Measurements from ENCODE around the gene ZGPAT.
"Not testable (repeated sequence)": the region's sequence is repeated elsewhere in the genome, so short reads cannot be mapped to it uniquely, and the experiment has no call there.

Gene ZGPAT, protein sequence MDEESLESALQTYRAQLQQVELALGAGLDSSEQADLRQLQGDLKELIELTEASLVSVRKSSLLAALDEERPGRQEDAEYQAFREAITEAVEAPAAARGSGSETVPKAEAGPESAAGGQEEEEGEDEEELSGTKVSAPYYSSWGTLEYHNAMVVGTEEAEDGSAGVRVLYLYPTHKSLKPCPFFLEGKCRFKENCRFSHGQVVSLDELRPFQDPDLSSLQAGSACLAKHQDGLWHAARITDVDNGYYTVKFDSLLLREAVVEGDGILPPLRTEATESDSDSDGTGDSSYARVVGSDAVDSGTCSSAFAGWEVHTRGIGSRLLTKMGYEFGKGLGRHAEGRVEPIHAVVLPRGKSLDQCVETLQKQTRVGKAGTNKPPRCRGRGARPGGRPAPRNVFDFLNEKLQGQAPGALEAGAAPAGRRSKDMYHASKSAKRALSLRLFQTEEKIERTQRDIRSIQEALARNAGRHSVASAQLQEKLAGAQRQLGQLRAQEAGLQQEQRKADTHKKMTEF

DNA sequence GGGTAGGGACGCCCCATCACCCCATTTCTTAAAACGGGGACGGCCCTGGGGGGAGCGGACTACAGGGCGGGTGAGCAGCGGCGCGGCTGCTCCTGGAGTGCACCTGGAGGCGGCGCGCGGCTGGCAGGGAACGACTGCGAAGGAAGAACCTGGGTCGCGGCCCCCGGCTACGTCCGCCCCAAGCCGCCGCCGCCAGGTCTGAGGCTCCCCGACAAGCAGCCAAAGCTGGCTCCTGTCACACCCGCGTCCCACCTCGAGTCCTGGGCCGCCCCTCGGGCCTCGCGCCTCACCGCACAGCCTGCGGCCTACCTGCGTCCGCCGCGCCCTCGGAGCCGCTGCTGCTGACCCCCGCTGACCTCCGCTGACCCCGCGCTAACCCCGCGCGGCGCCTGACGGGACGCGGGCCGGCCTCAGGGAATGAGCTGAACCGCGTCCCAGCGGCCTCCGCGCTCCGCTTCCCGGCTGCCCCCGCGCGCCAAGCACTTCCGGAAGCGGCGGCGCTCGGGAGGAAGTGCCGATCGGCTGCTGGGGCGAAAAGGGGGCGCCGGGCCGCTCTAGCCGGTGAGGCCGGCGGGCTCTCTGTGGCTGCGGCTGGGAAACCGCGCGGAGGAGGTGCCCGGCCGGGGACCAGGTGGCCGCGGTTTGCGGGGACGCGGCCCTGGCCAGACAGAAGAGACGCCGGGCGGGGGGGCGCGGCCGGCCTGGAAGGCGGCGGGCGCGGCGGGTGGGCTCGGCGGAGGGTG, at the start of gene ZGPAT, which contains the start of gene ARFRP1:
TSS of gene ZGPAT (plus strand) at position 482 of the 743 bp plus-strand sequence. CDS start 542 bp downstream, outside the sequence.
TSS of gene ARFRP1 (minus strand) at position 419 of the 743 bp plus-strand sequence. CDS start 885 bp downstream, outside the sequence.
- peaks cover 12 to 30% (median 26%) of the 10 kb centered on the region in 5 donors for H3K4me1 ChIP-seq (ENCODE audit: control insufficient read depth in 5 of 5, insufficient read depth in 5 of 5, low read length in 5 of 5)
- H3K9me3 ChIP-seq (ENCODE audit: control insufficient read depth in 5 of 5, low read length in 5 of 5) = peaks cover 0 to 2% (median 0%) of the 10 kb centered on the region in 5 donors
- H3K36me3 ChIP-seq (ENCODE audit: control insufficient read depth in 5 of 5, insufficient read depth in 5 of 5, low read length in 5 of 5) = peaks cover 7 to 60% (median 47%) of the 10 kb centered on the region in 5 donors
- peak within 1 kb of the TSS; percentile 81 to 95 (median 89) for H3K9ac ChIP-seq (ENCODE audit: low read length in 5 of 5)
- peak within 1 kb of the TSS; percentile 87 for H3K27ac ChIP-seq (ENCODE audit: low read depth, low read length)
- H3K4me3 ChIP-seq (ENCODE audit: low read depth in 1 of 5, low read length in 5 of 5) = peak within 1 kb of the TSS; percentile 73 to 87 (median 76)
- H3K27me3 ChIP-seq (ENCODE audit: control insufficient read depth in 5 of 5, insufficient read depth in 4 of 5, low read length in 5 of 5) = peaks cover 0 to 2% (median 0%) of the 10 kb centered on the region in 5 donors

DNA sequence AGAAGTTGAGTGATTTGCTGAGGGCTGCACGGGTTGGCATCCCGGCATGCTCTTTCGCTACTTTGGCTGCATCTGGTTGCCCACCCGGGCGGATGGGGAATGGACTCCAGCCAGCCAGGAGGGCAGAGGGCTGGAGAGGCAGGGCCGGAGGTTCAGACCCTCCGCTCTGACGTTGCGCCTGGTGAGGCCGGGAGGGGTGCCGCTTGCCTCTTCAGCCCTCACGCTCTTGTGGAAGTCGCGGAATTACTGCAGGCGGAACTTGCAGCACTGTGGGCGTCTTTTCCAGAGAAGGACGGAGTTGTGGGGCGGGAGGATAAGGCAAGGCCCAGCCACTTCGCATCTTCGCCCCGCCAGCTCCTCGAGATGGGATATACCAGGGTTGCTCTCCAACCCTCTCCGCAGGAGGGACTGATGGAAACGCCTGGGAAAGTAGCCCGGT, 49.1 kb upstream of the ZGPAT start:
- Histone ChIP-seq H3K4me1 (ENCODE audit: control insufficient read depth in 5 of 5, insufficient read depth in 5 of 5, low read length in 5 of 5) (peaks cover 6 to 29% (median 27%) of the 10 kb centered on the region in 5 donors), H3K9ac (ENCODE audit: low read length in 5 of 5) (peak overlapping the region; percentile 3 to 91 (median 90)), H3K27ac (ENCODE audit: low read depth, low read length) (peak overlapping the region; percentile 92), H3K27me3 (ENCODE audit: control insufficient read depth in 5 of 5, insufficient read depth in 4 of 5, low read length in 5 of 5) (peaks cover 0 to 9% (median 0%) of the 10 kb centered on the region in 5 donors), H3K36me3 (ENCODE audit: control insufficient read depth in 5 of 5, insufficient read depth in 5 of 5, low read length in 5 of 5) (peaks cover 0 to 33% (median 31%) of the 10 kb centered on the region in 5 donors), H3K9me3 (ENCODE audit: control insufficient read depth in 5 of 5, low read length in 5 of 5) (no peaks in the 10 kb centered on the region), H3K4me3 (ENCODE audit: low read depth in 1 of 5, low read length in 5 of 5) (peak overlapping the region; percentile 78 to 86 (median 82))

GRCh38 chr20:63659370-63659769, 48.5 kb upstream of the ZGPAT start:
- Histone ChIP-seq H3K27ac (ENCODE audit: low read depth, low read length) (peak overlapping the region; percentile 92), H3K4me3 (ENCODE audit: low read depth in 1 of 5, low read length in 5 of 5) (peak overlapping the region; percentile 78 to 86 (median 82)), H3K4me1 (ENCODE audit: control insufficient read depth in 5 of 5, insufficient read depth in 5 of 5, low read length in 5 of 5) (peaks cover 6 to 26% (median 24%) of the 10 kb centered on the region in 5 donors), H3K36me3 (ENCODE audit: control insufficient read depth in 5 of 5, insufficient read depth in 5 of 5, low read length in 5 of 5) (peaks cover 0 to 39% (median 35%) of the 10 kb centered on the region in 5 donors), H3K9me3 (ENCODE audit: control insufficient read depth in 5 of 5, low read length in 5 of 5) (no peaks in the 10 kb centered on the region), H3K9ac (ENCODE audit: low read length in 5 of 5) (peak overlapping the region; percentile 3 to 91 (median 90)), H3K27me3 (ENCODE audit: control insufficient read depth in 5 of 5, insufficient read depth in 4 of 5, low read length in 5 of 5) (peaks cover 0 to 6% (median 0%) of the 10 kb centered on the region in 5 donors)

DNA sequence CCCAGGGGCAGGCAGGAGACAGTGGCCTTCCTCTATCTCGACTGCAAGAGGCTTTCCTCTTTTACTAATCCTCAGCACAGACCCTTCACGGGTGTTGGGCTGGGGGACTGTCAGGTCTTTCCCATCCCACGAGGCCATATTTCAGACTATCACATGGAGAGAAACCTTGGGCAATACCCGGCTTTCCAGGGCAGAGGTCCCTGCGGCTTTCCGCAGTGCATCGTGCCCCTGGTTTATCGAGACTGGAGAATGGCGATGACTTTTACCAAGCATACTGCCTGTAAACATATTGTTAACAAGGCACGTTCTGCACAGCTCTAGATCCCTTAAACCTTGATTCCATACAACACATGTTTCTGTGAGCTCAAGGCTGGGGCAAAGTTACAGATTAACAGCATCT, 47.7 kb upstream of the ZGPAT start:
- not testable (repeated sequence) for H3K9me3 ChIP-seq (ENCODE audit: control insufficient read depth in 5 of 5, low read length in 5 of 5); H3K27me3 ChIP-seq (ENCODE audit: control insufficient read depth in 5 of 5, insufficient read depth in 4 of 5, low read length in 5 of 5); H3K9ac ChIP-seq (ENCODE audit: low read length in 5 of 5); H3K27ac ChIP-seq (ENCODE audit: low read depth, low read length); H3K4me3 ChIP-seq (ENCODE audit: low read depth in 1 of 5, low read length in 5 of 5)
- Histone ChIP-seq H3K36me3 (ENCODE audit: control insufficient read depth in 5 of 5, insufficient read depth in 5 of 5, low read length in 5 of 5) (peaks cover 0 to 46% (median 40%) of the 10 kb centered on the region in 5 donors), H3K4me1 (ENCODE audit: control insufficient read depth in 5 of 5, insufficient read depth in 5 of 5, low read length in 5 of 5) (peaks cover 6 to 26% (median 24%) of the 10 kb centered on the region in 5 donors)

DNA sequence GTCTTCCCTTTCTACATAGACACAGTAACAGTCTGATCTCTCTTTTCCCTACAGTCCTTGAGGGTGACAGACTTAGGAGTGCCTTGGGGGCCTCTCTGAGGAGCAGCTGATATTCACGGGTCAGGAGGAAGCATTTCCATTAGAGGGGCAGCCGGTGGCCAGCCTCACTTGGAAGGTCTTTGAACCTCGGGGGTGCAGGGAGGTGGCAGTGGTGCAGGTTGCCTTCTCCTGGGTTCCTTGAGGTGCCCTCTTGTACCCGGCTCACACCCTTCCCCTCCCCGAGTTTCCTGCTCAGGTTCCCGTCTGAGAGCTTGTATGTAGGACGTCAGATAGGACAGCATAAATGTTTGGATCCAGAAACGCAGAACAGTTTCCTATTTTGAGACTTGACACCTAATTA, 47.2 kb upstream of the ZGPAT start:
- Histone ChIP-seq H3K36me3 (ENCODE audit: control insufficient read depth in 5 of 5, insufficient read depth in 5 of 5, low read length in 5 of 5) (peaks cover 0 to 50% (median 40%) of the 10 kb centered on the region in 5 donors), H3K9ac (ENCODE audit: low read length in 5 of 5) (no peak overlapping the region), H3K27me3 (ENCODE audit: control insufficient read depth in 5 of 5, insufficient read depth in 4 of 5, low read length in 5 of 5) (no peaks in the 10 kb centered on the region), H3K4me3 (ENCODE audit: low read depth in 1 of 5, low read length in 5 of 5) (no peak overlapping the region), H3K27ac (ENCODE audit: low read depth, low read length) (no peak overlapping the region), H3K4me1 (ENCODE audit: control insufficient read depth in 5 of 5, insufficient read depth in 5 of 5, low read length in 5 of 5) (peaks cover 6 to 26% (median 24%) of the 10 kb centered on the region in 5 donors), H3K9me3 (ENCODE audit: control insufficient read depth in 5 of 5, low read length in 5 of 5) (no peaks in the 10 kb centered on the region)

DNA sequence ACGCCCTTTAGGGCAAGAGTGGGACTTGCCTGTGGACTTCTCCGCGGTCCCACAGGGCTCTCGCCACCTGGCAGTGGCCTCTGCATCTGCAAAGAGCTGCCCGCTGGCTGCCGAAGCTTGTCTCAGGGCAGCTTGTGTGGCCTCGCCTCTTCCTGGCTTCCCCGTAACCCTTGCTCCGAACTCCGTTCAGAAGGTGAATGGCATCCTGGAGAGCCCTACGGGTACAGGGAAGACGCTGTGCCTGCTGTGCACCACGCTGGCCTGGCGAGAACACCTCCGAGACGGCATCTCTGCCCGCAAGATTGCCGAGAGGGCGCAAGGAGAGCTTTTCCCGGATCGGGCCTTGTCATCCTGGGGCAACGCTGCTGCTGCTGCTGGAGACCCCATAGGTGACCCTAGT, 46.7 kb upstream of the ZGPAT start:
- Histone ChIP-seq H3K36me3 (ENCODE audit: control insufficient read depth in 5 of 5, insufficient read depth in 5 of 5, low read length in 5 of 5) (peaks cover 0 to 55% (median 44%) of the 10 kb centered on the region in 5 donors), H3K4me1 (ENCODE audit: control insufficient read depth in 5 of 5, insufficient read depth in 5 of 5, low read length in 5 of 5) (peaks cover 6 to 26% (median 24%) of the 10 kb centered on the region in 5 donors), H3K27ac (ENCODE audit: low read depth, low read length) (no peak overlapping the region), H3K9me3 (ENCODE audit: control insufficient read depth in 5 of 5, low read length in 5 of 5) (no peaks in the 10 kb centered on the region), H3K4me3 (ENCODE audit: low read depth in 1 of 5, low read length in 5 of 5) (no peak overlapping the region), H3K27me3 (ENCODE audit: control insufficient read depth in 5 of 5, insufficient read depth in 4 of 5, low read length in 5 of 5) (no peaks in the 10 kb centered on the region), H3K9ac (ENCODE audit: low read length in 5 of 5) (no peak overlapping the region)

- Histone ChIP-seq H3K9ac (ENCODE audit: low read length in 5 of 5) (no peak overlapping the region), H3K9me3 (ENCODE audit: control insufficient read depth in 5 of 5, low read length in 5 of 5) (no peaks in the 10 kb centered on the region), H3K27ac (ENCODE audit: low read depth, low read length) (no peak overlapping the region), H3K27me3 (ENCODE audit: control insufficient read depth in 5 of 5, insufficient read depth in 4 of 5, low read length in 5 of 5) (no peaks in the 10 kb centered on the region), H3K36me3 (ENCODE audit: control insufficient read depth in 5 of 5, insufficient read depth in 5 of 5, low read length in 5 of 5) (peaks cover 0 to 64% (median 51%) of the 10 kb centered on the region in 5 donors), H3K4me3 (ENCODE audit: low read depth in 1 of 5, low read length in 5 of 5) (no peak overlapping the region), H3K4me1 (ENCODE audit: control insufficient read depth in 5 of 5, insufficient read depth in 5 of 5, low read length in 5 of 5) (peaks cover 6 to 23% (median 21%) of the 10 kb centered on the region in 5 donors)
Measured at GRCh38 chr20:63661959-63662812, 45.7 kb upstream of the ZGPAT start.

GRCh38 chr20:63662813-63663189, 45.0 kb upstream of the ZGPAT start:
- no peak overlapping the region for H3K27ac ChIP-seq (ENCODE audit: low read depth, low read length)
- H3K9me3 ChIP-seq (ENCODE audit: control insufficient read depth in 5 of 5, low read length in 5 of 5) = no peaks in the 10 kb centered on the region
- H3K36me3 ChIP-seq (ENCODE audit: control insufficient read depth in 5 of 5, insufficient read depth in 5 of 5, low read length in 5 of 5) = peaks cover 0 to 70% (median 58%) of the 10 kb centered on the region in 5 donors
- no peak overlapping the region for H3K9ac ChIP-seq (ENCODE audit: low read length in 5 of 5)
- peaks cover 6 to 17% (median 15%) of the 10 kb centered on the region in 5 donors for H3K4me1 ChIP-seq (ENCODE audit: control insufficient read depth in 5 of 5, insufficient read depth in 5 of 5, low read length in 5 of 5)
- no peak overlapping the region for H3K4me3 ChIP-seq (ENCODE audit: low read depth in 1 of 5, low read length in 5 of 5)
- no peaks in the 10 kb centered on the region for H3K27me3 ChIP-seq (ENCODE audit: control insufficient read depth in 5 of 5, insufficient read depth in 4 of 5, low read length in 5 of 5)
